Activated CD4-positive, alpha-beta T cell treated with anti-CD3 and anti-CD28 coated beads, Interleukin-2, amount 50 U/mL, for 16 hours (primary cell): ENCODE measurements around the gene PRMT9.

Experiments used
- DNase-seq: peaks from one replicate; pipeline ENCODE4 v3.0.0-alpha.2; 2020

PRMT9 gene

GRCh38 chr4:147683717-147684700, at the start of gene PRMT9:
Gene PRMT9 (minus strand): TSS chr4:147684163. CDS start chr4:147683987, 176 bp downstream.
- peak; percentile 92 for DNase-seq

- no peak for DNase-seq
Measured at GRCh38 chr4:147732518-147733235, 48.7 kb upstream of the PRMT9 start.

- peak; percentile 54 for DNase-seq
Measured at GRCh38 chr4:147731580-147732517, 47.9 kb upstream of the PRMT9 start, which contains the start of gene ARHGAP10. Gene ARHGAP10 (plus strand): TSS chr4:147732088. CDS start chr4:147732302, 214 bp downstream.

DNA sequence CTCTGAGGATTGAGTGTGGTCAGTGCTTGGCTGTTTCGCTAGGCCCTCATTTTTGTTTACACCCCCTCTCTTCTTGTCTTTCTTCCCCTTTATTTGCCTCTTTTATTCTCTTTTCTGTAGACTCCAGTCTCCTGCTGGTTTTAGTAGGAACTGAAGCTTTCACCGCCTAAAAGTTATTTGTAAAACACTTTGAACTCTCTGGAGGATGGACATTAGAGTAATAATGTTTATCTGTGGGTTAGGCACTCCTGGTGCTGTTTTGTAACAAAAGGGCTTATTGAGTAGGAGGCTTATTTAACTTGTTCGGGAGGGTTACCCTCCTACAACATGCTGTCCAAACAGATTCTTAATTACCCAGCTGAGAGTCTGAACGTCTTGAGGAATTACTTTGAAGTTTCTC, 46.4 kb upstream of the PRMT9 start:
- DNase-seq: no peak

GRCh38 chr4:147727476-147728028, 43.6 kb upstream of the PRMT9 start:
- DNase-seq: no peak

GRCh38 chr4:147725673-147726072, 41.7 kb upstream of the PRMT9 start:
- DNase-seq: no peak

- no peak for DNase-seq
Measured at GRCh38 chr4:147724468-147725201, 40.7 kb upstream of the PRMT9 start.

DNA sequence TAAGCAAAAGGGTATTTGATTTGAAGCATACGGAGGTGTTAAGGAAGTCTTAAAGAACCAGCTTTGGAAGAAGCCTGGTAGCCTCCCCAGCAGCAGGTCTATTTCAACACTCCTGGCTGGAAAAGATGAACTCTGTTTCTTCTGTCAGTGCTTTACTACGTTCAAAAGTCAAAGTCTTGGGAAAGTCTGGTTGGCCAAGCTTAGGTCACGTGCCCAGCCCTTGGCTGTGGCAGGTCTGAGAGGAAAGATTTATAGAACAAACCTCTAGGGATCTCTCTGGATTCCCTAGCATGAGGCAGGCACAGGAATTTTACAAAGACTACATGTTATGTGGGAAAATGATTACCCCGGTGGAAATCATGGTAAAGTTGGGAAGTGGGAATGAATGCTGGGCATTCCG, 39.4 kb upstream of the PRMT9 start:
- DNase-seq: no peak

DNA sequence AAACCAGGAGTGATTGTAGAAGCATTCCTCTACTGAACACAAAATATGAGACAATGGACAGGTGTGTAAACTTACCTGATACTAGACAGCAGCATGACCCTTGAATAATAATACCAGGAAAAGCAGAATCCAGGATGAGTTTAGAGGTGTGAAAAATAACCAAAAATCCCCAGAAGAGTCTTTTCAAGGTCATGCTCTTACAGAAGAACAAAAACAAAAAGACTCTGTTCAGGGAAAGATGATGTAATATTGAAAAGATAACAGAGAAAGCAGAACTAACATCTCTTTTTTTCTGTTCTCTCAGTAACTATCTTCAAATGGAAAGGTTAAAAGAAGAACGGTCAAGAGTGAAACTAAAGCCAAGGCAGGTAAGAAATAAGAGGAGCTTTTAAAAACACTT, 33.9 kb upstream of the PRMT9 start:
- DNase-seq: no peak

- DNase-seq: no peak
Measured at GRCh38 chr4:147714575-147715401, 30.8 kb upstream of the PRMT9 start.

- no peak for DNase-seq
Measured at GRCh38 chr4:147709999-147710398, 26.0 kb upstream of the PRMT9 start.

GRCh38 chr4:147707892-147708672, 24.1 kb upstream of the PRMT9 start:
- peak; percentile 42 for DNase-seq

GRCh38 chr4:147704846-147705245, 20.9 kb upstream of the PRMT9 start:
- no peak for DNase-seq

DNA sequence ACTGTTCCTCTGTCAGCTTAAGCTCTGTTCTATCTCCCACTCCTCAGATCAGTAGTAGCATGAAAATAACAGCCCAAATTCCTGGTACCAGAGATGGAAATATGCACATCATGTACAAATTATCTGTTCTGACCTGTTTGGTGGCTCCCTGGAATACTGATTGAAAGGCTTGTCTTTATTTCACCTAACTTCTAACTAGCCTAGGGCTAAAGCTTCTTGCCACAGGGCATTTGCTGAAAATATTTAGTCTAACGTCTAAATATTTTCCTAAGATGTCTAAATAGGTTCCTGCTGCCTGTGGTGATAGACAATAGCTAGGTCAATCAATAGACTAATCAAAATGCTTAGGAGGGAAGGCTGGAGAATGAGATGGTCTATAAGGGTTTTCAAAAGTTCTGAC, 12.9 kb upstream of the PRMT9 start:
- no peak for DNase-seq

DNA sequence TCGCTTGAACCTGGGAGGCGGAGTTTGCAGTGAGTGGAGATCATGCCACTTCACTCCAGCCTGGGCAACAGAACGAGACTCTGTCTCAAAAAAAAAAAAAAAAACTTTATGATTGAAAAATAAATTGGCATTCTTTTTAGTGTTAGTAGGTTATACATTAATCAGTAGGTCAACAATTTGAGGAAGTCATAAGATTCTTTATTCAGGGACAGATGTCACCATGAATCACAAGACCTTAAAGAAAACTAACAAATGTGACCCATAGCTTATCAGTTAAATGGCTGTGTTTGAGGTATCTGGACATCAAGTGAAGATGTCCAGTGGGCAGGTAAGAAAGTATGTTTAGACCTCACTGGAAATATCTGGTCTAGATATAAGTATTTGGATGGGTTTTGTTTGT, 9.3 kb upstream of the PRMT9 start:
- DNase-seq: no peak

- no peak for DNase-seq
Measured at GRCh38 chr4:147691820-147692219, 7.9 kb upstream of the PRMT9 start.

DNA sequence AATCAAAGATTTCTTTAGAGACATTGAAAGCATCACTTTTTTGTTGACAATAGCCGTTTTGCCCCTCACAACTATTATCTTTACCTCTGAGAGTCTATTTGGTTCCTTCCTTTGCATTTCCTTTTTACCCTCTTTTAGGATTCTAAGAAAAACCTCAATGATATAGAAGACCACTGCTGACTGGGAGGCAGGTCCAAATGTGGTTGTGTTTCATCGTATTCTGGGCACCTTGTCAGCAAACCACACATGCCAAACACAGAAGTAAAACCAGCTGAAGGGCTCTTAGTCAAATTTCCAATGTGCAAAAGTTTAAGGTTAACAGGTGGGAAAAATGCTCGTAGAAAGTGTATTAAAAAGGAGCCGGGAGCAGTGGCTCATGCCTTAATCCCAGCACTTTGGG, 5.1 kb upstream of the PRMT9 start:
- peak; percentile 43 for DNase-seq

DNA sequence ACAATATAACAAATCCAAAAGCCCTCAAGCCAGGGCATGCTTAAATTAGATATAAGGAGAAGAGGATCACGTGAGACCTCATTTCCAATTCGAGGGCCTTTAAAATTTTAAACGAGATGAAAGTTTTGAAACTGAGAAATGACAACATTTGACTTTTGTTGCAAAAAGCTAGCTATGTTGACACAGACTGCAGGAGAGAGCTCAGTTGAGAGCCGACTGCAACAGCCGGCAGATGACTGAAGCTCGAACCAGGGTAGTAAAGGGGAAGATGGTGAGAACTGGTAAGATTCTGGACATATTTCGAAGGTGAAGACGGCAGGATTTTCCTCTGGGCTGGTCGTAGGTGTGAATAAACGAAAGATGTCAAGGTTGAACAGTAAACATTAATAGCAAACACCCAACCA, 773 bp downstream of the PRMT9 start:
- peak; percentile 11 for DNase-seq

DNA sequence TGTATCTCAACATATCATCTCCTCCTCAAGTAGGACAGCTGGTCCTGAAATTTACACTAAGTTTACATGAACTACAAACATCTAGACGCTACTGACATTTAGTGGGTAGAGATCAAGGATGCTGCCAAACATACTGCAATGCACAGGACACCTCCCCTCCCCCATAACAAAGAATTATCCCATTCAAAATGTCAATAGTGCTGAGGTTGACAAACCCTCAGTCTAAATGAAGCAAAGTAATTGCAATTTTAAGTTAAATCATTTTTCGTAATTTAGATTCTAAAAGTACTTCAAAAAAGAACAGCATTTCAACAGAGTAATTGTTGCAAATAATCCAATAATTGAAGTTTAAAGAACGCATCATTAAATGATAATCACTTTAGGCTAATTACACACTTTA, 1.2 kb downstream of the PRMT9 start:
- no peak for DNase-seq
